HG03342 (cell line): Measurements from ENCODE around the gene KCTD7.
"Not testable (repeated sequence)": the region's sequence is repeated elsewhere in the genome, so short reads cannot be mapped to it uniquely, and the experiment has no call there.

ENCODE experiments used
- ATAC-seq: cut with Tn5 transposase; IDR thresholded peaks from one replicate; pipeline ENCODE4 v1.9.1; 2021; ENCODE audit warnings: mild to moderate bottlenecking, moderate library complexity; ENCODE audit not compliant: unreplicated experiment

Gene KCTD7

GRCh38 chr7:66615699-66616098, 13.0 kb upstream of the KCTD7 start:
- ATAC-seq: no peak

DNA sequence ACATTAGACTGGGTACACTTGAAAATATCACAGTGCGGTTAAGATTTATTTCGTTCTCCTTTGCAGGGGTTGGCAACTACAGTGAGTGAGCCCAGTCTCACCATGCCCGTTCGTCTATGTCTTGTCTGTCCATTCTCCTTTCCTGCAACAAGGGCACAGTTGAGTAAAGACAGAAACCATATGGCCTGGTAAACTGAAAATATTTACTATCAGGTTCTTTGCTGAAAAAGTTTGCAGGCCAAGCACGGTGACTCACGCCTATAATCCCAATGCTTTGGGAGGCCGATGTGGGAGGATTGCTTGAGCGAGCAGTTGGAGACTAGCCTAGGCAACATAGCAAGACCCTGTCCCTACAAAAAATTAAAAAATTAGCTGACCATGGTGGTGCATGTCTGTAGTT, 11.4 kb upstream of the KCTD7 start:
- ATAC-seq: no peak

- ATAC-seq: not testable (repeated sequence)
These were observed 9.2 kb upstream of the KCTD7 start for GRCh38 chr7:66619341-66619948.

DNA sequence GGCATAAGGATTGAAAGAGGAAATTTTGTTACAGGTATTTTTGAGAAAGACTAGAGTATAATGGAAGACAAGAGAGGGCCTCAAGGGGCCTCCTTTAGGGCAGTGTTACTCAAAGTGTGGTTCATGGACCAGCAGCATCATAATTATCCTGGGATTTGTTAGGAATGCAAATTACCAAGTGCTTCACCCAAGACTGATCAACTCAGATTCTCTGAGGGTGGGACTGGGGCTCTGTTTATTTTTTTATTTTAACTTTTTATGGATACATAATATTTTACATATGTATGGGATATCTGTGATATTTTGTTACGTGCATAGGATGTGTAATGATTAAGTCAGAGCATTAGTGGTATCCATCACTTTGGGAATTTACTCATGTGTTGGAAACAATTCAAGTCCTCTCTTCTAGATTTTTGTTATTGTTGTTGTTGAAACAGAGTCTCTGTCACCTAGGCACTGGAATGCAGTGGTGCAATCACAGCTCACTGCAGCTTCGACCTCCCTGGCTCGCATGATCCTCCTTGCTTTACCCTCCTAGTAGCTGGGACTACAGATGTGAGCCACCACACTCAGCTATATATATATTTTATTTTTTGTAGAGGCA, 2.2 kb upstream of the KCTD7 start:
- ATAC-seq: no peak

- no peak for ATAC-seq
These were observed 1.5 kb upstream of the KCTD7 start for GRCh38 chr7:66627151-66627681.

GRCh38 chr7:66627881-66628360, 760 bp upstream of the KCTD7 start:
- ATAC-seq: peak; percentile 2

GRCh38 chr7:66629222-66630062, 761 bp downstream of the KCTD7 start:
- no peak for ATAC-seq

DNA sequence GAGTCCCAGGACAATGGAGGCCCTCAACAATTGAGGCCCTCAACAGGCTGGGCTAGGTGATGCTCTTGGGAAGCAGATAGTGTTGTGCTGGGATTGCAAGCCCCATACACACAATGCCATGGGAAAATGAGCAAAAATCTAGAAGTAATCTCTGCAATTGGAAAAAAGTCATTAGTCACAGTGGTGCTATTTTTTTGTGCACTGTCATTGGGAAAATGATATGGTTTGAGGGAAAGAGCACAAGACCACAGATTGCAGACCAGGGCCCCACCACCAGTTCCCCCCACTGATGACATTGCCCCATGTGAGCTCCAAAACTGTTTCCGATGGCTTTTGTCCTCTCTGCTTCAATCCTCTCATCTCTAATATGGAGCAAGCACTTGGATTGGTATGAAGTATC, 1.9 kb downstream of the KCTD7 start:
- ATAC-seq: no peak

GRCh38 chr7:66631471-66631870, 2.8 kb downstream of the KCTD7 start:
- no peak for ATAC-seq

DNA sequence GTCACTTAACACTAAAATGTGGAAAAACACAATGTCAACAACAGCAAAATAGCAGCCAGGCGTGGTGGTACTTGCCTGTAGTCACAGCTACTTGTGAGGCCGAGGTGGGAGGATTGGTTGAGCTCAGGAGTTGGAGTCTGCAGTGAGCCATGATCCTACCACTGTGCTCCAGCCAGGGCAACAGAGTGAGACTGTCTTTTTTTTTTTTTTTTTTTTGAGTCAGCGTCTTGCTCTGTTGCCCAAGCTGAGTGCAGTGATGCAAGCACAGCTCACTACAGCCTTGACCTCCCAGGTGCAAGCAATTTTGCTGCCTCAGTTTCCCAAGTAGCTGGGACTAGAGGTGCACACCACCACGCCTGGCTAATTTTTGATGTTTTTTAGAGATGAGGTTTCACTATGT, 6.1 kb downstream of the KCTD7 start:
- no peak for ATAC-seq

- ATAC-seq: not testable (repeated sequence)
These were observed 6.8 kb downstream of the KCTD7 start for GRCh38 chr7:66635322-66635981.

DNA sequence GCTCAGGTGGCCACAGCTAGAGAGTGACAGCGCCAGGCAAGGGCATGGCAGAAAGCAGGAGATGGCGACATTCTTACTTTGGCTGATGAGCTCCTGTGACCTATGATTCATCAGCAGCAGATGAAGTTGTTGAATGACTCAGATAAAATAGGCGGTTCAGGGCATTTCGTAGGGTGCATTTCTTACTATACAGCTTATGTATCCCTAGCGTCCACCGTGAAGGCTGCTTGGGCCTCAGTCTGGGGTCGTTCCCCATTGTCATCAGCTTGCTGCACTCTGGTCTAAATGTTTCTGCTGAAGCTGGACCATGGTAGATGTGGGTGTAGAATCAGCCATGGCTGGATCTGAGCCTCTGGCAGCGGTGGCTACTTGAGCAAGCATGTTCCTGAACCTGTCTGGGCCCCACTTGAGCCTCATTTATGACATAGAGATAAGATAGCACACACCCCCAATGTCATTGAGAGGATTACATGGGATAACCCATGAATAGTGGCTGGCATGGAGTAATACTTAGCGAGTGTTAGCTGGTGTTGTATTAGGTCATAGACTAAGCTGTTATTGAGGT, 7.4 kb downstream of the KCTD7 start:
- not testable (repeated sequence) for ATAC-seq

DNA sequence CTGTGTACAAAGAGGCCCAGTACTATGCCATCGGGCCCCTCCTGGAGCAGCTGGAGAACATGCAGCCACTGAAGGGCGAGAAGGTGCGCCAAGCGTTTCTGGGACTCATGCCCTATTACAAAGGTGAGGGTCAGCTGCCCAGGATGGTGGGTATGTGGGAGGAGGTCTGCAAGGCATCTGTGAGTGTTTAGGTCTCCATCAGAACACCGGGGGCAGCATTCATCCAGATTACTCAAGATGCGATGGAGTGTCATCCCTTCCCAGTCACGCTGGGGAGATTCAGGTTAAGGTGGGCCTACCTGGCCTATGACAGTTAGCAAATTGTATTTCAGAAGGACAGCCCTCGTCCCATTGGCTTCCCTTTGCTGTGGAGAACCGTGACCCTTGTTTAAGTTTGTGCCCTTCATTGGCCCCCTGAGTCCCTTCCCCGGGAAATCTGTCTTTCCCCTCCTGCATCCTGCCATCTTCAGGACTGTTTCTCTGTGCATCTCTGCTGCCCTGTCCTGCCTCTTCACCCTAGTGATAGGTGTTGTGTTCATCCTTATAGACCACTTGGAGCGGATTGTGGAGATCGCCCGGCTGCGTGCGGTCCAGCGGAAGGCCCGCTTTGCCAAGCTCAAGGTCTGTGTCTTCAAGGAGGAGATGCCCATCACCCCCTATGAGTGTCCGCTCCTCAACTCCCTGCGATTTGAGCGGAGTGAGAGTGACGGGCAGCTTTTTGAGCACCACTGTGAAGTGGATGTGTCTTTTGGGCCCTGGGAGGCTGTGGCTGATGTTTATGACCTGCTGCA, 9.8 kb downstream of the KCTD7 start:
- no peak for ATAC-seq

DNA sequence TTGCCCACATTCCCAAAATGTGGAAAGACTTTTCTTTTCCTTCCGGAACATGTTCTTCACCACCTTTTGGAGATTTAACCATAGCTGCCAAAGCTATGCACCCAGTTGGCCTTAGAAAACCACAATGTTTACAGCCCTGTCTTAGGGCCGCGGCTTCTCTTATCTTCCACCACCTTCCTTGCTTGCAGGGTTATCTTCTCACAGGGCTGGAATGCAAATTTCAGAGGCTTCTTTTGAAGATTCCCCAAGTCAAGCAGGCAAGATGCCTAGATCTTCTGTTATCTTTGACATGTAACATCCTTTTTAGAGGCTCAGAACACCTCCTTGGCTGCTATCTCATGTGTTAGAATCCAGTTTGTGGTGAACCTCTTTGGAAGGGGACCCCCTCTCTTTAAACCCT, 11.1 kb downstream of the KCTD7 start:
- ATAC-seq: no peak

DNA sequence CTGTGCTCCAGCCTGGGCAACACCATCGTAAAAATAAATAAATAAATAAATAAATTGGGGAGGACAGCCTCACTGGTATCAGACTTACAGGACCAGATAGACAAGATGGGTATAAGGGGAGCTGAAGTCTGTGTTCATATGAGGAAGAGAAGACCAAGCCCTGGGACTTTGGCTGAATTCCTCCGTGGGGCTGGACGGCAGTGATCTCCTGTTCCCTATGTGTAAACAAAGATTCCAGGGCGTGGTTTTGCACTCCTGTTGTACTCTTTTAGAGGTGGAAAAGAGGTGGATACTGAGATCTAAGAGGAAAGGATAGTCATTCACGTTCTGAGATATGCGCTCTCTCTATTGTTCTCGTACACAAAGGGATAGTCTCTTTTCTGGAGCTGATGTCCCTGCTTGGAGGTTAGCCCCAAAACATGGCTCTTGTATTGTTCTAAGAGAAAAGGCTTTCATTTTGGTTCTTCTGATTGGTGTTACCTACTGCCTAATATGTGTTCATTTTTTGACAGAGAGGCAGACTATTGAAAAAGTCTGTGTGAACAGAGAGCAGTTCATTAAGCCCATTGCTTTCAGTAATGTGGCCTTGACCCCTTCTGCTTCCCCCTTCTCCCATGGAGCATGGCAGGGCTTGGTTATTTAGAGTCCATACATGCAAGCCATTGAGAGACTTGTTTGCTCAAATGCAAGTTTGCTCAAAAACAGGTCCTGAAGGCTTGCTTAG, 12.3 kb downstream of the KCTD7 start:
- no peak for ATAC-seq

GRCh38 chr7:66641526-66641871, 12.8 kb downstream of the KCTD7 start:
- no peak for ATAC-seq

- no peak for ATAC-seq
These were observed 13.5 kb downstream of the KCTD7 start for GRCh38 chr7:66642186-66642585.

GRCh38 chr7:66642932-66643331, 14.3 kb downstream of the KCTD7 start:
- ATAC-seq: no peak

DNA sequence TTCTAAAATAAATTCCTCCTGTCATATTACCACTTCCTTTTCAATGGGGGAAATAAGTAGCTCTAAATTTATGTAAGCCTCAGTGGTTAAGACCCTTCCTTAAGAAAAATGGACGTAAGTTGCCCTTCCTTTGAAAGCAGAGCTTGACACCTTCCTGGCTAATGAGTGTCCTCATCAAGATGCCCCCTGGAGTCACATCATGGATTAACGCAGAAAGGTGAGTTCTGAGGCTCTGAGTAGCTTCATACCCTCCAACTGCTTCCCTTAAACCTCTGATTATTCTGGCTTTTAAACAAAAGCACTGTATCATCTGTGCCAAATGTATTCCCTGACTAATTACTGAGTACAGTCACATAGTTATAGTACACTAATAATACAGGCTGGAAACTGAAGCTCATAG, 14.7 kb downstream of the KCTD7 start:
- no peak for ATAC-seq
